LHCN-M2 (cell line): Measurements from ENCODE around the gene SV2C. TPM values are rescaled to one million over a fixed set of nuclear protein-coding genes. Genes with fewer than 3 reads are reported as not detected.
"Not testable (repeated sequence)": the region's sequence is repeated elsewhere in the genome, so short reads cannot be mapped to it uniquely, and the experiment has no call there.

Source experiments
- DNase-seq: peaks from one replicate; pipeline ENCODE4 v3.0.0-alpha.2; 2012; ENCODE audit warnings: low read depth
- total RNA-seq: library from RNA; depleted of rRNA; stranded (reverse); fragments of >200 nt; gene quantifications from 2 replicates; pipeline ENCODE4 v1.2.3, GENCODE V29; 2014

Gene SV2C
- total RNA-seq, 1 experiment from 2014 or later: not detected

- no peak for DNase-seq
Measured at GRCh38 chr5:76294573-76294972, 211.4 kb downstream of the SV2C start.

- no peak for DNase-seq
Measured at GRCh38 chr5:76298852-76299251, 215.7 kb downstream of the SV2C start.

- DNase-seq: no peak
Measured at GRCh38 chr5:76299592-76299991, 216.4 kb downstream of the SV2C start.

- not testable (repeated sequence) for DNase-seq
Measured at GRCh38 chr5:76301932-76302331, 218.7 kb downstream of the SV2C start.

GRCh38 chr5:76302661-76303060 is 219.5 kb downstream of the SV2C start:
- not testable (repeated sequence) for DNase-seq

GRCh38 chr5:76303921-76304320 is 220.7 kb downstream of the SV2C start:
- no peak for DNase-seq

GRCh38 chr5:76305269-76305668 is 222.1 kb downstream of the SV2C start:
- DNase-seq: no peak

GRCh38 chr5:76305775-76306174 is 222.6 kb downstream of the SV2C start:
- DNase-seq: no peak

GRCh38 chr5:76310208-76310607 is 227.0 kb downstream of the SV2C start:
- DNase-seq: no peak

GRCh38 chr5:76312783-76313182 is 229.6 kb downstream of the SV2C start:
- no peak for DNase-seq

- DNase-seq: no peak
Measured at GRCh38 chr5:76314643-76315042, 231.5 kb downstream of the SV2C start.

GRCh38 chr5:76319673-76320072 is 236.5 kb downstream of the SV2C start:
- no peak for DNase-seq

- DNase-seq: not testable (repeated sequence)
Measured at GRCh38 chr5:76323494-76323893, 240.3 kb downstream of the SV2C start.

GRCh38 chr5:76325326-76325725 is 242.1 kb downstream of the SV2C start:
- no peak for DNase-seq

- no peak for DNase-seq
Measured at GRCh38 chr5:76325876-76326491, 242.8 kb downstream of the SV2C start.

GRCh38 chr5:76326577-76327302 is 243.6 kb downstream of the SV2C start:
- no peak for DNase-seq

- DNase-seq: no peak
Measured at GRCh38 chr5:76329346-76329745, 246.2 kb downstream of the SV2C start.

GRCh38 chr5:76331126-76331525 is 247.9 kb downstream of the SV2C start:
- no peak for DNase-seq

GRCh38 chr5:76332102-76332501 is 248.9 kb downstream of the SV2C start:
- no peak for DNase-seq

- no peak for DNase-seq
Measured at GRCh38 chr5:76332611-76333205, 249.5 kb downstream of the SV2C start.

- DNase-seq: no peak
Measured at GRCh38 chr5:76333571-76333970, 250.4 kb downstream of the SV2C start.

GRCh38 chr5:76334574-76334973 is 251.4 kb downstream of the SV2C start:
- DNase-seq: no peak

- DNase-seq: not testable (repeated sequence)
Measured at GRCh38 chr5:76335451-76335850, 252.3 kb downstream of the SV2C start.
